RKO (cell line): ENCODE measurements around the gene ZNF750.

Source experiments
- DNase-seq: peaks from one replicate; pipeline ENCODE4 v3.0.0-alpha.2; 2016; ENCODE audit warnings: low spot score

ZNF750 gene

GRCh38 chr17:82859431-82860403, 19.9 kb upstream of the ZNF750 start:
- no peak for DNase-seq

- no peak for DNase-seq
Observed at GRCh38 chr17:82858376-82859126, 18.7 kb upstream of the ZNF750 start.

GRCh38 chr17:82856361-82856760, 16.5 kb upstream of the ZNF750 start:
- no peak for DNase-seq

- no peak for DNase-seq
Observed at GRCh38 chr17:82854226-82854625, 14.4 kb upstream of the ZNF750 start.

- no peak for DNase-seq
Observed at GRCh38 chr17:82851381-82851780, 11.6 kb upstream of the ZNF750 start.

- no peak for DNase-seq
Observed at GRCh38 chr17:82849076-82849945, 9.5 kb upstream of the ZNF750 start.

- DNase-seq = no peak
Observed at GRCh38 chr17:82848022-82848592, 8.3 kb upstream of the ZNF750 start.

- DNase-seq = no peak
Observed at GRCh38 chr17:82846061-82846691, 6.4 kb upstream of the ZNF750 start.

- DNase-seq = no peak
Observed at GRCh38 chr17:82845163-82845807, 5.5 kb upstream of the ZNF750 start.

GRCh38 chr17:82844796-82845162, 5.0 kb upstream of the ZNF750 start:
- DNase-seq = no peak

- DNase-seq = no peak
Observed at GRCh38 chr17:82843904-82844680, 4.3 kb upstream of the ZNF750 start.

GRCh38 chr17:82841921-82842596, 2.2 kb upstream of the ZNF750 start:
- no peak for DNase-seq

GRCh38 chr17:82840431-82840831, 609 bp upstream of the ZNF750 start:
- DNase-seq = no peak

- no peak for DNase-seq
Observed at GRCh38 chr17:82838386-82839063, 1.3 kb downstream of the ZNF750 start.

GRCh38 chr17:82837586-82838320, 2.1 kb downstream of the ZNF750 start:
- DNase-seq = no peak

GRCh38 chr17:82836823-82837357, 2.9 kb downstream of the ZNF750 start:
- DNase-seq = no peak

- no peak for DNase-seq
Observed at GRCh38 chr17:82835766-82836512, 3.9 kb downstream of the ZNF750 start.
